ENCODE results near the gene NOTCH1. TPM values are rescaled to one million over a fixed set of nuclear protein-coding genes. Genes with fewer than 3 reads are reported as not detected.
"Not testable (repeated sequence)": the region's sequence is repeated elsewhere in the genome, so short reads cannot be mapped to it uniquely, and the experiment has no call there.

The NOTCH1 gene
- total RNA-seq, 1 donor from 2014 or later = 84.4 TPM

GRCh38 chr9:136565715-136566552 lies 20.1 kb upstream of the NOTCH1 start:
- intact Hi-C loops (cut with micrococcal nuclease) = no loop called here

DNA sequence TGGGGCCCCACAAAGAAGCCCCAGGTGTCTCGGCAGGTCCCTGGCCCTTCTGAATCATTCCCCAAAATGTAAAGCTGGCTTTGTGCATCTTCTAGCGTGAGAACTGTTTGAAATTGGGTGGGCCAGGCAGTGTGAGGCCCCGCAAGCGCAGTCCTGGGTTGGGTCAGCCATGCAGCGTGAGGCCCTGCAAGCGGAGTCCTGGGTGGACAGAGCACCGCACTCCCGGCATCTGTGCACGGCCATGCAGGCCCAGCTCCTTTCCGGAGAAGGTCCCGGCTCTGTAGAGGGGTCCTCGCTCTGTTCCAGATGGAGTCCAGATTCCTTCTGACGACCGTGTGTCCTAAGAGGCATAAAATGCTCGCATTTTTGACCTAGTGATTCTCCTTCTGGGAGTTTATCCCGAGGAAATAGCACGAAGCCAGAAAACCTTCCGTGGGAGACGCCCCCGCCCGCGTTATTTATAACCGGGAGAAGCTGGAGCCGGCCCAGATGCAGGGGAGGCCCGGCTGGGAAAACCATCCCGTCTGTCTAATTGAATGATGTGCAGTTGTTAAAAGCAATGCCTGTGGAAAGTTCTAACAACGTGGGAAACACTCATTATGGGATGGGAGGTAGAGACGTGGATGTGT lies 19.4 kb upstream of the NOTCH1 start:
- intact Hi-C loops (cut with micrococcal nuclease) = no loop called here

GRCh38 chr9:136564379-136564988 lies 18.6 kb upstream of the NOTCH1 start:
- intact Hi-C loops (cut with micrococcal nuclease) = no loop called here

DNA sequence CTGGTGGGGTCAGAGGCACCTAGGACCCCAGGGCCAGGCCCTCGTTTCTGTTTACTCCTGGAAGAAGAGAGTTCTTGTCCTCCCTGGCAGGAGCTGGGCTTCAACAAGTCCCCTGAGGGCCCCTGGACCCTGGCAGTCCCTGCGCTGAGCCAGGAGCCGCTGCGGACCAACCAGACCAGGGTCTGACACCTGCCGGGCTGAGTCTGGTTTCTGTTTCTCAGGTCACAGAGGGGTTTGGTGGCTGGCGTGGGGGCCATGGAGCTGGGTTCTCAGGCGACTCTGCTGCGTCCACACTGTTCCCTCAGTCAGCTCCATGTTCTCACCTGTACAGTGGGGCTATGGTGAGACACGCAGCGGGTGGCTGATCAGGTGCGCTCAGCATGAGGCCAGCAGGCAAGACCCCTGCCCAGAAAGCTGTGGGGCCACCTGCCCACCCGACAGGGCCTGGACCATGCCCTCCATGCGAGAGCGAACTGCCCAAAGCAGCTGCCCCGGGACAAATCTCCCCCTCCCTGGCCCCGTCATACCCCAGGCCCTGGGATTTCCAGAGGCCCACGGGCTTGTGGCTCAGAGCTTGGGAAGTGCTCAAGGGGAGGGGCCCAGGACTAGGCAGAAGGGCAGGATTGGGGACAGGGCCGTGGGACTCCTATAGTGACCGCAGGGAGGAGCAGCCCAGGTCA lies 17.9 kb upstream of the NOTCH1 start:
- intact Hi-C loops (cut with micrococcal nuclease) = no loop called here

GRCh38 chr9:136562746-136563495 lies 17.1 kb upstream of the NOTCH1 start:
- intact Hi-C loops (cut with micrococcal nuclease) = no loop called here

GRCh38 chr9:136561779-136562178 lies 15.9 kb upstream of the NOTCH1 start:
- intact Hi-C loops (cut with micrococcal nuclease) = no loop called here

- intact Hi-C loops (cut with micrococcal nuclease) = no loop called here
Measured at GRCh38 chr9:136560586-136560985, 14.7 kb upstream of the NOTCH1 start.

DNA sequence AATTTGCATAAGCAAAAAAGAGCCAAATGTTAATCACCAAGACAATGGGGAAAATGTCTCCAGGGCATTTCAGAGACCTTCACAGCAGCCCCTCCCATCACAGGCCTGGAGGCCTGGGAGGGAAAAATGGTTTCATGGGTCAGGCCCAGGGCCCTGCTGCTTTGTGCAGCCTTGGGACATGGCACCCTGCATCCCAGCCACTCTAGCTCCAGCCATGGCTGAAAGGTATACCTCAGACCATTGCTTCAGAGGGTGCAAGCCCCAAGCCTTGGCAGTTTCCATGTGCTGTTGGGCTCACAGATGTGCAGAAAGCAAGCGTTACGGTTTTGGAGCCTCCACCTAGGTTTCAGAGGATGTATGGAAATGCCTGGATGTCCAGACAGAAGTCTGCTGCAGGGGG lies 13.5 kb upstream of the NOTCH1 start:
- intact Hi-C loops (cut with micrococcal nuclease) = not testable (repeated sequence)

GRCh38 chr9:136558846-136559245 lies 13.0 kb upstream of the NOTCH1 start:
- intact Hi-C loops (cut with micrococcal nuclease) = not testable (repeated sequence)

DNA sequence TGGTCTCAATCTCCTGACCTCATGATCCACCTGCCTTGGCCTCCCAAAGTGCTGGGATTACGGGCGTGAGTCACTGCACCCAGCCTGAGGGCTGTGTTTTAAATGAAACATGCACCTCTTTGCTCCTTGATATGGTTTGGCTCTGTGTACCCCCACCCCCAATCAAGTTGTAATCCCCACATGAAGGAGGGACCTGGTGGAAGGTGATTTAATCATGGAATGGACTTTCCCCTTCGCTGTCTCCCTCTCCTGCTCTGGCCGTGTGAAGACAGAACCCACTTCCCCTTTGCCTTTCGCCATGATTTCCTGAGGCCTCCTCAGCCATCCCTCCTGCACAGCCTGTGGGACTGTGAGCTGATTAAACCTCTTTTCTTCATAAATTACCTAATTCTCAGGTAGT lies 12.5 kb upstream of the NOTCH1 start:
- intact Hi-C loops (cut with micrococcal nuclease) = no loop called here

DNA sequence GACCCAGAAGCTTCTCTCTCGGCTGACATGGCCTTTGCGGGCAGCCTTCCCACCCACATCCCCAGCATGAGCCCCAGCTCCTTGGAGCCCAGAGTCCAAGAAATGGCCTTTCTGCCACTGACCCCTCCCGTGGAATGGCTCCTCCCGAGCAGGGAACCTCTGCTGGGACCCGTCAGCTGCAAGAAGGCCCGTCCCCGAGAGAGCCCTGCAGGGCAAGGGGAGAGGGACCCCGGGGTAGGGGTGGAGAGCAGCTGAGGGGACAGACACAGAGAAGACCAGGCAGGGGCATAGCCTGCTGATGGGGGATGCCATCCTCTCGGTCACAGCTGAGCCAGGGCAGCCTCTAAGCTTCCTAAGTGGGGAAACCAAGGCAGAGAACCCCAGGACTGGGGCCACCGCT lies 11.2 kb upstream of the NOTCH1 start:
- intact Hi-C loops (cut with micrococcal nuclease) = no loop called here

DNA sequence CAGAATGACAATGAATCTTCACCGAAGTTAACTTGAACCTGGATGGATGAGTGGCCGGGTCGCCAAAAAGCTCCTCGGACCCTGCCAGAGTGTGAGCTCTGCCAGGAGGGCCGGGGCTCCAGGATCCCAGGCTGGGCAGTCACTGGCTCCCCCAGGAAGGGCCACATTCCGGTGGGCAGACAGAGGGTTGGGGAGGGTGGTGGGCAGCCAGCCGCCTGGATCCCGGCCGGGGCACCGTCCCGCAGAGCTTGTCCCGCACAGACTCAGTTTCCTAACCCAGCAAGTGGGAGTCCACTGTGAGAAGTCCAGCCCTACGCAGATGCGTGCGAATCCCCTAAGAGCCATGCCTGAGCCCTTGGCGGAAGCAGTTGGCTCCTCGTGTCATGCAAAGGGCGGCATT lies 10.3 kb upstream of the NOTCH1 start:
- intact Hi-C loops (cut with micrococcal nuclease) = no loop called here

DNA sequence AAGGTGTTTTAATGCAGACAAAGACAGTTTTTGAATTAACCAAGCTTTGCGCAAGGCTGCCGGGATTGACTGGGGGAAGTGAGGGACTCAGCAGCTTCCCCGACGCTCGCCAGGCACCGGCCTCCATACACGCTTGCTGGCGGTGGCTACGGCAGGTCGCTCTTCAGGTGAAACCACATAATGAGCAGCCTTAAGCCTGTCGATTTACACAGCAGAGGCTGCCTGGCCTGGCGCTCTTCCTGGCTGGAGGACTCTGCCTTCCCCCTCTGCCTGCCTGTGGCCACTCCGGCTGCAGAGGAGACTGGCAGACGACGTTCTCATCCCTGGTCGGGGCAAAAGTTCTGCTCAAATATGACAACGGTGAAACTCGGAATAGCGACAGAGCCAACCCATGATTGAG lies 9.0 kb upstream of the NOTCH1 start:
- intact Hi-C loops (cut with micrococcal nuclease) = no loop called here

DNA sequence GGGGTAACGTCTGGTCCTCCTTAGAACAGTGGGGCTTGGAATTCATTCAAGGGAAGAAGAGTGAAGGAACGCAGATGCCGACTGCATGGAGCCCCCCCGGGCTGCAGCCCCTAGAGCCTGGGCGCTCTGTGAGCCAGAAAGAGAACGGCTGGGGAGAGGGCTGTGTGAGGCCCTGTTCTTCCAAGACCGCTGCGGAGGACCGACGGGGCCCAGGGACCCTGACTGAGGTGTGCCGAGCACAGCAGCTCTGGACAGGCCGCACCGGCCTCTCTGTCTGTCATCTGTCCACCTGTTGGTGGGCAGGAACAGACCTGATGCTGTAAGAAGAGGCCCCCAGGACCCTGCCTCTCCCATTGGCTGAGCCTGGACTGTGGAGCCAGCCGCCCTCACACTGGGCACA lies 7.7 kb upstream of the NOTCH1 start:
- intact Hi-C loops (cut with micrococcal nuclease) = no loop called here

- intact Hi-C loops (cut with micrococcal nuclease) = no loop called here
Measured at GRCh38 chr9:136552117-136552703, 6.4 kb upstream of the NOTCH1 start.

GRCh38 chr9:136551401-136552116 lies 5.7 kb upstream of the NOTCH1 start:
- intact Hi-C loops (cut with micrococcal nuclease) = no loop called here

GRCh38 chr9:136550439-136551289 lies 4.8 kb upstream of the NOTCH1 start:
- intact Hi-C loops (cut with micrococcal nuclease) = no loop called here

GRCh38 chr9:136549010-136549980 lies 3.4 kb upstream of the NOTCH1 start:
- intact Hi-C loops (cut with micrococcal nuclease) = loop anchor here (10.0 kb wide), 4 partner anchors 434 to 906 kb away; partner anchors contain the start of genes CAMSAP1, CYSRT1, NSMF and RNF208

Data from T-helper 1 cell treated with Interleukin-12 subunit alpha and Interleukin-12 subunit beta and Interleukin-4 antibody, amounts not matched to agents 30 ng/mL and 1 ng/mL, for 36 hours (primary cell).